Mucosa of gallbladder (tissue), 1 donor: ENCODE measurements around the gene WDR81. TPM values are rescaled to one million over a fixed set of nuclear protein-coding genes. Genes with fewer than 3 reads are reported as not detected.
"Not testable (repeated sequence)": the region's sequence is repeated elsewhere in the genome, so short reads cannot be mapped to it uniquely, and the experiment has no call there.

Experiments
- DNase-seq: peaks from one replicate; pipeline ENCODE4 v3.0.0-alpha.2; 2020; ENCODE audit warnings: low spot score
- total RNA-seq: library from RNA; stranded (reverse); gene quantifications from one replicate; pipeline ENCODE4 v1.2.1, GENCODE V29; 2021
- donor health status: DM: no; HTN: no; CAD: no.

The WDR81 gene
- total RNA-seq, 1 donor from 2014 or later, result 30.3 TPM

DNA sequence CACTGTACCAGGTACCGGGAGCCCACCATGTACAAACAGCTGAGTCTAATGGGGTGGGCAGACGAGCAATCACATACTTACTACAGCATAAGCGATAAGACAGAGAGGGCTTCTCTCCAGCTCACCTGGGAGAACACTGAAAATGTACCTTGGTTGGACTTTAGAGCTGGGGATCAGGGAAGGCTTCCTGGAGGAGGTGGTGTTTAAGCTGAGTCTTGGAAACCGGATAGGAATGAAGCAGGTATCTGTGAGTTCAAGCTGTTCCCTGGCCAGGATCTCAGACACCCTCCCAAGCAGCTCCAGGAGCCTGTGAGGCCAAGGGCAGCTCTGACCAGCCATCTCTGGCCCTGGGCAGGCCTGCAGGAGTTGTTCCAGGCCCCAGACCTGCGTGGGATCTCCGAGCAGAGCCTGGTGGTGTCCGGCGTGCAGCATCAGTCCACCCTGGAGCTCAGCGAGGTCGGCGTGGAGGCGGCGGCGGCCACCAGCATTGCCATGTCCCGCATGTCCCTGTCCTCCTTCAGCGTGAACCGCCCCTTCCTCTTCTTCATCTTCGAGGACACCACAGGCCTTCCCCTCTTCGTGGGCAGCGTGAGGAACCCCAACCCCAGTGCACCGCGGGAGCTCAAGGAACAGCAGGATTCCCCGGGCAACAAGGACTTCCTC is 29.4 kb downstream of the WDR81 start:
- no peak for DNase-seq

DNA sequence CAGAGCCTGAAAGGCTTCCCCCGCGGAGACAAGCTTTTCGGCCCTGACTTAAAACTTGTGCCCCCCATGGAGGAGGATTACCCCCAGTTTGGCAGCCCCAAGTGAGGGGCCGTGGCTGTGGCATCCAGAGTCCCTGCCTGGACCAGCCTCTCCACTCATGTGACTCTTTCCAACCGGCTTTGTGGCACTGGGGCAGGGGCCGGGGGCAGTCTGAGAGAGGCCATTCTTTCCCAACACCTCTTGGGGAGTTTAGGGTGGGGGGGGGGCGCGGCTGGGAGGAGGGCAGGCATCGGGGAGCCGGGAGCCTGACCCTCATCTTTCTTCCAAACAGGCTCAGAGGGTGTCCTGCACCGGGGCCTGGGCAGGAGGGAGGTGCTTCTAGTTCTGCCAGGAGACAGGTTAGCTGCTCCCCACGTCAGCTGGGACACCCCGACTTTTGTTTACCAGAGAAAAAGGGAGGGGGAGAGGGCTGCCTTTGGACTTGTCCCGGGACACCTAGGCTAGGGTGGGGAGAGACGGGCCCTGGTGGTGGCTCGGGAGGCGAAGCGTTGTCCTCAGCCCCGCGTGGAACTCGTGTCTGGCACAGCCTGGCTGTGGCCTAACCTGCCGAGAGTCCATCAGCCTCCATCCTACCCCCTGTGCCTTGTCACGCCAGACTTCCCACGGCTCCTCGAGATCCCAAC is 30.1 kb downstream of the WDR81 start:
- DNase-seq, result no peak

DNA sequence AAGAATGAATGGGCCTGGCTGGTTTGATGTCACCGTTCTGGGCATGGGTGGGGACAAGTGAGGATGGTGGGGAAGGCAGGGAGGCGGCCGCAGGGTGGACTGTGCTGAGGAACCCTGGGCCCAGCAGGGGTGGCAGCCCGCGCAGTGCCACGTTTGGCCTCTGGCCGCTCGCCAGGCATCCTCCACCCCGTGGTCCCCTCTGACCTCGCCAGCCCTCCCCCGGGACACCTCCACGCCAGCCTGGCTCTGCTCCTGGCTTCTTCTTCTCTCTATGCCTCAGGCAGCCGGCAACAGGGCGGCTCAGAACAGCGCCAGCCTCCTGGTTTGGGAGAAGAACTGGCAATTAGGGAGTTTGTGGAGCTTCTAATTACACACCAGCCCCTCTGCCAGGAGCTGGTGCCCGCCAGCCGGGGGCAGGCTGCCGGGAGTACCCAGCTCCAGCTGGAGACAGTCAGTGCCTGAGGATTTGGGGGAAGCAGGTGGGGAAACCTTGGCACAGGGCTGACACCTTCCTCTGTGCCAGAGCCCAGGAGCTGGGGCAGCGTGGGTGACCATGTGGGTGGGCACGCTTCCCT is 30.8 kb downstream of the WDR81 start:
- no peak for DNase-seq

DNA sequence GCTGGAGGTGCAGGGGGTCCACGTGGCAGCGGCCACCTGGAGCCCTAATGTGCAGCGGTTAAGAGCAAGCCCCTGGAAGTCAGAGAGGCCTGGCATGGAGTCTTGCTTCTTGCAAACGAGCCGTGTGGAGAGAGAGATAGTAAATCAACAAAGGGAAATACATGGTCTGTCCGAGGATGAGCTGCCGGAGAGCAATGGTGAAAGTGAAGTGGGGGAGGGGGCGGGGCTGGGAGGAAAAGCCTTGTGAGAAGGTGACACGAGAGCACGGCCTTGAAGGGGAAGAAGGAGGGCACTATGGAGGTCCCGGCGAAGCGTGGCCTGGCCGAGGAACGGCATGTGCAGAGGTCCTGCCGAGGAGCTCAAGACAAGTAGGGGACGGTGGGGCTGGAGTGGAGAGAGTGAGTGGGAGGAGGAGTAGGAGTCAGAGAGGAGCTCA is 31.3 kb downstream of the WDR81 start:
- no peak for DNase-seq

DNA sequence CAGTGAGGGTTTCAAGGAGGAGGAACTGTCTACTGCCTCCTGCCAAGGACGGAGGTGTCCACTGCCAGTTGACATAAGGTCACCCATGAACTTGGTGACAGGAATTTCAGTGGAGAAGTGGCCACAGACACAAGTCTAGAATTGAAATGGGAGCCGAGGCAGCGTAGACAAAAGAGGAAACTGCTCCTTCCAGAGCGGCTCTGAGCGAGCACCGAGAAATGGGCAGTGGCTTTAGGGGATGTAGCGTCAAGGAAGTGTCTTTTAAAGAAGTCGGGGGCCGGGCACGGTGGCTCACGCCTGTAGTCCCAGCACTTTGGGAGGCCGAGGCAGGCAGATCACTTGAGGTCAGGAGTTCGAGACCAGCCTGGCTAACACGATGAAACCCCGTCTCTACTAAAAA is 34.3 kb downstream of the WDR81 start:
- DNase-seq, result no peak

DNA sequence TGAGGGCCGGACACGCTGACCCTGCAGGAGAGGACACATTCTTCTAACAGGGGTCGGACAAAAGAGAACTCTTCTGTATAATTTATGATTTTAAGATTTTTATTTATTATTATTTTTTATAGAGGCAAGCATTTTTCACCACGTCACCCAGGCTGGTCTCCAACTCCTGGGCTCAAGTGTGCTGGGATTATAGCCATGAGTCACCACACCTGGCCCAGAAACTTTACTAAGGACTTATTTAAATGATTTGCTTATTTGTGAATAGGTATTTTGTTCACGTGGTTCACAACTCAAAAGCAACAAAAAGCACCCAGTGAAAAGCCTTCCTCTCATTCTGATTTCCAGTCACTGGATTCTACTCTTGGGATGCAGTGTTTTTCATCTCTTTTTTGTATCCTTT is 35.0 kb downstream of the WDR81 start:
- no peak for DNase-seq

DNA sequence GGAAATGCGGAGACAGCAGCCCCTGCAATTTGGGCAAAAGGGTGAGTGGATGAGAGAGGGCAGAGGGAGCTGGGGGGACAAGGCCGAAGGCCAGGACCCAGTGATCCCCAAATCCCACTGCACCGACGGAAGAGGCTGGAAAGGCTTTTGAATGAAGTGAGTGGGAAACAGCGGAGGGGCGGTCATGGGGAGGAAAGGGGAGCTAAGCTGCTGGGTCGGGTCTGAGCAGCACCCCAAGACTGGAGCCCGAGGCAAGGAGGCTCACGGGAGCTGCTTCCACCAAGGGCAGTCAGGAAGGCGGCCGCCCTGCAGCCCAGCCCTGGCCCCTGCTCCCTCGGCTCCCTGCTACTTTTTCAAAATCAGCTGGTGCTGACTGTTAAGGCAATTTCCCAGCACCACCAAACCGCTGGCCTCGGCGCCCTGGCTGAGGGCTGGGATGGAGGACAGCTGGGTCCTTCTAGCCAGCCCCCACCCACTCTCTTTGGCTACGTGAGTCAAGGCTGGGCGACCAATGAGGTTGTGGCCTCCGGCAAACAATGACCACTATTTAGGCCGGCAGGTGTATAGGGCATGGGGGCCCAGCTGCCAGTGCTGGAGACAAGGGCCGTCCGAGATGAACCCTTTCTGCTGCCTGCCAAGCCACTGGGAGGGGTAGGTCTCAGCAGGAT is 37.9 kb downstream of the WDR81 start:
- DNase-seq, result no peak

DNA sequence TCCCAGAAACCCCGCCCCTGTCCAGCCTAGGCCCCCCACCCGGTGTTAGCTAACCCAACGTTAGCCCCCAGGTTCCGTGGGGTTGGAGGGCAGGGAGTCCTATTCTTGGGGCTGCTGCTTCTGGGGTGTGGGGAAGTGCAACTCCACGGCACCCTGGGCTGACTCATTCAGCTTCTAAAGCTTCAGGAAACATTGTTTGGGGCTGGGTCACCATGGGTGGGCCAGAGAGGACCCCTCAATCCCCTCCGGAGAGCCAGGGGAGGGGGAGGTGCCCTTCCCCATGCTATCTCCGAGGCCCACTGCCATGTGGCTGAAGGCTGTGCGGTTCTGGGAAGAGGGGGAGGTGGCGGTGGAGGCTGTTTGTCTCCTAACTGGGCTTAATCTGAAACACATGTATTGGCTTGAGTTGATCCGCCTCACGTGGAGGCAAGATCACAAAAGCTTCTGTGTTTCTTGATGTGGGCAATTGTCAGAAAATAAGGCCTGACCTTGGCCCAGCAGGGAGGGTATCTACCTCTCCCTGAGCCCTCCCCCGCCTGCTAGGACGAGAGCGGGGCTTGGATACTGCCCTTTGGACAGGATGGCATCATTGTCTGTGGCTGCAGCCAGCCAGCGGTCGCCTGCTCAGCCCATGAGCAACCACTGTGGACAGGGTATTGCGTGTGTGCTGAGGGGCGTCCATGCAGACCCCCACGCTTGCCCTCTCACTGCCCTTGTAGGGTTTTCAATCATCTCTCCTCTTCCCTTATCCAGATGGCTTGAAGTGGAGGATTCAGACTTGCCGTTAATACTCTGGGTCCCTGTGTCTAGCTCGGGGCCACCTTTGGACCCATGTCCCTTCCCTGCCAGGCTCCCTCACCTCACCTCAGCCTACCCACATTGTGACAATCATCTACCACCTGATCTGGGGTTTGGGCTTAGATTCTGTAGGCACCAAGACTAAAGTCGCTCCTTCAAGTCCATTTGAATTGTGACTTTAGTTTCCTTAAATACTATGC is 38.7 kb downstream of the WDR81 start:
- no peak for DNase-seq

DNA sequence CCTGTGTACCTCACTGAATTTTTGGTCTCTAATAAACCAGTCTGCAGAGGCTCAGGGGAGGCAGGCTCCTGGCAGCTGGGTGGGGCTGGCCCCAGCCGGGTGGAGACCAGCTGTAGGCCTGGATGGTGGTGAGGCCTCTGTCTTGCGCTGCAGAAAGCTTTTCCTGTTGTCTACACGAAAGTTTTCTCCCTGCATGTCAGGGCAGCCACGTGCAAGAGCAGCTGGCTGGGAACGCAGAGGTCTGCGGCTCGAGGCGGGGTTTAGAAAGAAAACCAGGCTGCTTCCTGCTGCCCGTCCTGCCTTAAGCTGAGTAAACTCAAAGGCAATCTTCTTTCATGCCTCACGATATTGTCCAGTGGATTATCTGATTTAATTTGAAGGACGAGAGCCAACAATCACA is 39.8 kb downstream of the WDR81 start:
- DNase-seq, result peak; percentile 77

DNA sequence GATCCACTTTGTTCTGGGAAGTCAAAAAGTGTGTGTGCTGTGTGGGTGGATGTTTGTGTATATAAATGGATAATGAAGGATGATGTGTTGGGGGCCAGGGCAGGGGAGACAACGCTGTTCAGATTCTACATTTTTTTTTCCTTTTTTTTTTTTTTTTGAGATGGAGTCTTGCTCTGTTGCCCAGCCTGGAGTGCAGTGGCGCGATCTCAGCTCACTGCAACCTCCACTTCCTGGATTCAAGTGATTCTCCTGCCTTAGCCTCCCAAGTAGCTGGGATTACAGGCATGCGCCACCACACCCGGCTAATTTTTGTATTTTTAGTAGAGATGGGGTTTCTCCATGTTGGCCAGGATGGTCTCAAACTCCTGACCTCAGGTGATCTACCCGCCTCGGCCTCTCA is 40.2 kb downstream of the WDR81 start:
- not testable (repeated sequence) for DNase-seq

DNA sequence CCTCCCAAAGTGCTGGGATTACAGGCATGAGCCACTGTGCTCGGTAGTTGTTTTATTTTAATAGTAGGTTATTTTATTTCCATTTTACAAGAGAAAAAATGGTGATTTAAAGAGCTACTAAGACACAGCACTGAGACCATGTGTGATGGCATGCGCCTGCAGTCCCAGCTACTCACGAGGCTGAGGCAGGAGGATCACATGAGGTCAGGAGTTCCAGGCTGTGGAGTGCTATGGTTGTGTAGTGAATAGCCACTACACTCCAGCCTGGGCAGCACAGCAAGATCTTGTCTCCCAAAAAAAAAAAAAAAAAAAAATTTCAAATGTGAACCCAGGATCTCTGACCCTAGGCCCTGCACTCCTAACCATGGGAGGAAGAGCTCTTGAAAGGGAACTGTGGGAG is 41.1 kb downstream of the WDR81 start:
- no peak for DNase-seq

DNA sequence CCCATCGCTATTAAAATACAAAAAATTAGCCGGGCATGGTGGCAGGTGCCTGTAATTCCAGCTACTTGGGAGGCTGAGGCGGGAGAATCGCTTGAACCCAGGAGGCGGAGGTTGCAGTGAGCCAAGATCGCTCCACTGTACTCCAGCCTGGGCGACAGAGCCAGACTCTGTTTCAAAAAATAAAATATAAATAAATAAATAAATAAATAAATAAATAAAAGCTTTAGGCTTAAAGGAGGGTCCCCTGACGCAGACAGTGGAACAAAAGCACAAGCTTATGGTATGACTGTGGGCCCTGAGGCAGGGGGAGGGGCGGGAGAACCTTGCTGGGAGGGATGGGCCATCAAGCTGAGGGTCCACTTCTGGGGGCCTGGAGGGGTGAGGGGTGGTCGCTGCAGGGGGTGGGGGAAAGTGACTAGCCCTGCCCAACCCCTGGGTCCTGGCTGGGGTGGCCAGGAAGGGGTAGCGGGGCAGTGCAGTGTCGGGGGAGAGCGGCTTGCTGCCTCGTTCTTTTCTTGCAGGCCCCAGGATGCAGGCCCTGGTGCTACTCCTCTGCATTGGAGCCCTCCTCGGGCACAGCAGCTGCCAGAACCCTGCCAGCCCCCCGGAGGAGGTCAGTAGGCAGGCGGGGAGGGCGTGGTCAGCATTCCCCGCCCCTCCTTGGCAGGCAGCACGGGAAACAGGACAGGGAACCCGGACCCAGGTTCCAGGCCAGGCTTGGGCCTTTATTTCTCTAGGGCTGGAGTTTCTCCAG is 42.1 kb downstream of the WDR81 start:
- DNase-seq, result no peak

DNA sequence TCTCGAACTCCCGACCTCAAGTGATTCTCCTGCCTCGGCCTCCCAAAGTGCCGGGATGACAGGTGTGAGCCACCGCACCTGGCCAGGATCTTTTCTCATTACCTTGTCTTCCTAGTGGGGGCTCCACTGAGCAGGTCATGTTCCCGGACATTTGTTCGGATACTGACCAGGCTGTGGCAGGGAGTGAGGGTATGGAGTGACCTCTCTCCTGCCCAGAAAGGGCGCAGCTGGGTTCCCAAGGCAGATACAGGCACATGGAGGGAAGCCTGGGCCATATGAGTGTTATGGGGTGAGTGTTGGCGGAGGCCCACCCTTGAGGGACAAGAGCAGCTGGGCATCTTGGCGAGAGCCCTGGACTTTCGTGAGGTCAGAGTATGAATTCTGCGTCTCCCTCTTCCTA is 42.9 kb downstream of the WDR81 start:
- no peak for DNase-seq

DNA sequence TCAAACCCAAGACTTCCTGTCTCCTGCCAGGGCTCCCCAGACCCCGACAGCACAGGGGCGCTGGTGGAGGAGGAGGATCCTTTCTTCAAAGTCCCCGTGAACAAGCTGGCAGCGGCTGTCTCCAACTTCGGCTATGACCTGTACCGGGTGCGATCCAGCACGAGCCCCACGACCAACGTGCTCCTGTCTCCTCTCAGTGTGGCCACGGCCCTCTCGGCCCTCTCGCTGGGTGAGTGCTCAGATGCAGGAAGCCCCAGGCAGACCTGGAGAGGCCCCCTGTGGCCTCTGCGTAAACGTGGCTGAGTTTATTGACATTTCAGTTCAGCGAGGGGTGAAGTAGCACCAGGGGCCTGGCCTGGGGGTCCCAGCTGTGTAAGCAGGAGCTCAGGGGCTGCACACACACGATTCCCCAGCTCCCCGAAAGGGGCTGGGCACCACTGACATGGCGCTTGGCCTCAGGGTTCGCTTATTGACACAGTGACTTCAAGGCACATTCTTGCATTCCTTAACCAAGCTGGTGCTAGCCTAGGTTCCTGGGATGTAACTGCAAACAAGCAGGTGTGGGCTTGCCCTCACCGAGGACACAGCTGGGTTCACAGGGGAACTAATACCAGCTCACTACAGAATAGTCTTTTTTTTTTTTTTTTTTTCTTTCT is 45.4 kb downstream of the WDR81 start:
- no peak for DNase-seq

DNA sequence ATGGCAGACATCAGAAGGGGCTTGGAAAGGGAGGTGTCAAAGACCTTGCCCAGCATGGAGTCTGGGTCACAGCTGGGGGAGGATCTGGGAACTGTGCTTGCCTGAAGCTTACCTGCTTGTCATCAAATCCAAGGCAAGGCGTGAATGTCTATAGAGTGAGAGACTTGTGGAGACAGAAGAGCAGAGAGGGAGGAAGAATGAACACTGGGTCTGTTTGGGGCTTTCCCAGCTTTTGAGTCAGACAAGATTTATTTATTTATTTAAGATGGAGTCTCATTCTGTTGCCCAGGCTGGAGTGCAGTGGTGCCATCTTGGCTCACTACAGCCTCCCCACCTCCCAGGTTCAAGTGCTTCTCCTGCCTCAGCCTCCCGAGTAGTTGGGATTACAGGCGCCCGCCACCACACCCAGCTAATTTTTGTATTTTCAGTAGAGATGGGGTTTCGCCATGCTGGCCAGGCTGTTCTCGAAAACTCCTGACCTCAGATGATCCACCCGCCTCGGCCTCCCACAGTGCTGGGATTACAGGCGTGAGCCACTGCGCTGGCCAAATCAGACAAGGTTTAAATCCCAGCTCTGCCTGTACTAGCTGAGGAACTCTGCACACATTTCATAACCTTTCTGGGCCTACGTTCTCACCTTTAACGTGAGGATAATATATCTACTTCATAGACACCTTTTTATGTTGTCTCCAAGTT is 48.6 kb downstream of the WDR81 start:
- not testable (repeated sequence) for DNase-seq

DNA sequence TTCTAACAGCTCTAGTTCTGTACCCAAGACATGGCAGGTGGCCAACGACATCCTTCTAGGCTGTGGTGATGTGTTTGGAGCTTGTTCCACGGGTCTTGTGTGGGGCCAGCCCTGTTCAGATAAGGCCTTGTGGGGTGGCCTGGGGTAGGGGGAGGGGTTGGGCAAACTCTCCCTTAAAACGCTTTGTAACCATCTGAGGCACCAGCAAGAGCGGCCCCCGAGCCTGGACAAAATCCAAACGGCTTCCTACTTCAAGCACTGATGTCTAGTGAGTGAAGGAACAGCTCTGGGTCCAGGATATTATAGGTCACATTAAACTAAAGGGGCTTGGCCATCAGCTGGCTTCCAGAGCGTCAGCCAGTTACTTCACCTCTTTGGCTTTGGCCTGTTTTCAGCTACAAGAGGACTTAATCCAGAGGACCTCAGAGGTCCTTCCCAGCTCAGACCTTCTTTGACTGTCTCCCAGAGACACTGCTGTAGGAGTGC is 49.2 kb downstream of the WDR81 start:
- DNase-seq, result no peak

DNA sequence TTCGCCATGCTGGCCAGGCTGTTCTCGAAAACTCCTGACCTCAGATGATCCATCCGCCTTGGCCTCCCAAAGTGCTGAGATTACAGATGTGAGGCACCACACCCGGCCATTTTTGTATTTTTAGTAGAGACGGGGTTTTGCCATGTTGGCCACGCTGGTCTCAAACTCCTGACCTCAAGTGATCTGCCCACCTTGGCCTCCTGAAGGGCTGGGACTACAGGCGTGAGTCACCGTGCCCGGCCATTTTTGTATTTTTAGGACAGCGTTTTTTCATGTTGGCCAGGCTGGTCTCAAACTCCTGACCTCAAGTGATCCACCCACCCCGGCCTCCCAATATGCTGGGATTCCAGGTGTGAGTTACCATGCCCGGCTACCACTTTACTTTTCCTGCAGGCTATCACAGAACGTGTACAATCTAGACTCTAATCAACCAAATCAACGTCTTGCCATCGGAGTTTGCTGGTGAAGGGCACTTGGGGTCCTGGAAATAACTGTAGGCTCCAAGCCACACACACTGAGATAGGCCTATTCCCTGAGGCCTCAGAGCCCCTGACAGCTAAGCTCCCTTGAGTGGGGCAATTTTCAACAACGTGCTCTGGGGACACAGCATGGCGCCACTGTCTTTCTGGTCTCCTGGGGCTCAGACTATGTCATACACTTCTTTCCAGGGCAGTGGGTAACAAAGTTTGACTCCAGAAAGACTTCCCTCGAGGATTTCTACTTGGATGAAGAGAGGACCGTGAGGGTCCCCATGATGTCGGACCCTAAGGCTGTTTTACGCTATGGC is 50.1 kb downstream of the WDR81 start:
- DNase-seq, result no peak

DNA sequence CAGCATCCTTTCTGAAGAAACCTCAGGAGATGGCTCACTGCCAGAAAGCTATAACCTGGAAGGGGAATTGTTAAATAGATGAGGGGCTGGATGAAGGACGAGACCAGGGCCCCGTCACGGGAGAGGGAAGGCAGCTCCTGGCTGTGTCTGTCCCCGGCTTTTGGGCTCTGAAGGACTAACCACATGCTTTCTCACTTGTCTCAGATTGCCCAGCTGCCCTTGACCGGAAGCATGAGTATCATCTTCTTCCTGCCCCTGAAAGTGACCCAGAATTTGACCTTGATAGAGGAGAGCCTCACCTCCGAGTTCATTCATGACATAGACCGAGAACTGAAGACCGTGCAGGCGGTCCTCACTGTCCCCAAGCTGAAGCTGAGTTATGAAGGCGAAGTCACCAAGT is 51.8 kb downstream of the WDR81 start:
- no peak for DNase-seq

DNA sequence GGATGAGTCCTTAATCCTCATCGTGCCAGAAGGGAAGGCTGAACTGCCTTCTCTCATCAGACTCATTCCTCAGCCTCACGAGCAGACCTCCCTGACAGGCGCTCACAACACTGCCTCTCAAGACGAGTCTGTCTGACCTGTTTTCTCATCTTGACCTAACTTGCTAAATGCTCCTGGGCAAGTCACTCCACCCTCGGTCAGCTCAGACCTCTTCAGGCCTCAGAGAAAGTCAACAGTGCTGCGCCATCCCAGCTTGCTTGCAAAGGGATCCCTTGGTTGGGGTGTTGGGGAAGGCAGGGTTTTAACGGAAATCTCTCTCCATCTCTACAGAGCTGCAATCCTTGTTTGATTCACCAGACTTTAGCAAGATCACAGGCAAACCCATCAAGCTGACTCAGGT is 52.4 kb downstream of the WDR81 start:
- DNase-seq, result no peak
